ENCODE results near the gene ANP32A.

Gene ANP32A

GRCh38 chr15:68739390-68740080, 81.2 kb downstream of the ANP32A start:
- no peak for DNase-seq

GRCh38 chr15:68735610-68736009, 85.1 kb downstream of the ANP32A start:
- no peak for DNase-seq

GRCh38 chr15:68734881-68735280, 85.8 kb downstream of the ANP32A start:
- DNase-seq: no peak

GRCh38 chr15:68734352-68734751, 86.3 kb downstream of the ANP32A start:
- no peak for DNase-seq

GRCh38 chr15:68733666-68734065, 87.0 kb downstream of the ANP32A start:
- DNase-seq: no peak

GRCh38 chr15:68732451-68732850, 88.2 kb downstream of the ANP32A start:
- no peak for DNase-seq

- DNase-seq: no peak
These were observed 89.5 kb downstream of the ANP32A start for GRCh38 chr15:68730976-68731897.

GRCh38 chr15:68730471-68730919, 90.2 kb downstream of the ANP32A start:
- DNase-seq: peak; percentile 72

- no peak for DNase-seq
These were observed 90.8 kb downstream of the ANP32A start for GRCh38 chr15:68729789-68730411.

Measured in retina (tissue), 1 donor.